SJCRH30 (cell line): ENCODE measurements around the gene ASPN. TPM values are rescaled to one million over a fixed set of nuclear protein-coding genes. Genes with fewer than 3 reads are reported as not detected.
A peak's percentile ranks its signal among the peaks of the same experiment; 100 is the strongest.

Experiments
- DNase-seq, 2 experiments: peaks; one replicate each; pipeline ENCODE4 v3.0.0-alpha.2; 2015 to 2020
- H3K27ac ChIP-seq: fragments of 250-450 bp; sonication (Bioruptor Pico); 2 replicates; pipeline ENCODE4 v1.5.1; 2020; ENCODE audit warnings: mild to moderate bottlenecking, moderate library complexity
- H3K27me3 ChIP-seq: fragments of 250-450 bp; sonication (Bioruptor Pico); 2 replicates; pipeline ENCODE4 v1.5.1; 2020; ENCODE audit warnings: mild to moderate bottlenecking, moderate library complexity
- H3K36me3 ChIP-seq: fragments of 250-450 bp; sonication (Bioruptor Pico); 2 replicates; pipeline ENCODE4 v1.5.1; 2020; ENCODE audit warnings: mild to moderate bottlenecking, moderate library complexity
- H3K4me1 ChIP-seq: fragments of 250-450 bp; sonication (Bioruptor Pico); 2 replicates; pipeline ENCODE4 v1.5.1; 2020; ENCODE audit warnings: mild to moderate bottlenecking, moderate library complexity
- H3K4me3 ChIP-seq: fragments of 250-450 bp; sonication (Bioruptor Pico); 2 replicates; pipeline ENCODE4 v1.5.1; 2020; ENCODE audit warnings: mild to moderate bottlenecking, moderate library complexity
- H3K9me3 ChIP-seq: fragments of 250-450 bp; sonication (Bioruptor Pico); replicated peaks from 2 replicates; pipeline ENCODE4 v1.5.1; 2020; ENCODE audit warnings: mild to moderate bottlenecking, moderate library complexity
- total RNA-seq: library from RNA; depleted of rRNA; stranded (reverse); fragments of >200 nt; shearing (Covaris generic); gene quantifications from 2 replicates; pipeline ENCODE4 v1.2.3, GENCODE V29; 2014

ASPN gene
- total RNA-seq, 1 experiment from 2014 or later, result 0.06 TPM

DNA sequence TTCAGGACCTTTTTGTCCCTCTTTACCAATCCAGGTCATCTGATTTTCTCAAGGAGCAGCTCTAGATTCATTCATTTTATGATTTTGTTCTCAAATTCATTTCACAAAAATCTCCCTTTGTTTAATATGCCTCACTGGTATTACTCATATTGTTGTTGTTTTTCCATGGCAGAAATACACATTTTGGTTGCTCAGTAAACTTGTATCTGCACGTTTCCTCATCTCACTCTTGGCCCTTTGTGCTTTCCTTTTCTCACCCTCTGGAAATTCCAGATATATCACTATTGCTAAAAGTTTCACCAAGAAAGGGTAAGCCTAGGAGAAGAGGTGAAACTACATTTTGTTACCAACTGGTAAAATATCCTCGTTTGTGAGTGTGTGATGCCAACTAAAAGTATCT, 14.8 kb downstream of the ASPN start:
- Histone ChIP-seq H3K36me3 (no peaks in the 10 kb centered on the region), H3K27ac (no peak overlapping the region), H3K4me1 (no peaks in the 10 kb centered on the region), H3K9me3 (no peaks in the 10 kb centered on the region), H3K27me3 (no peaks in the 10 kb centered on the region), H3K4me3 (no peak overlapping the region)
- no peak for DNase-seq

DNA sequence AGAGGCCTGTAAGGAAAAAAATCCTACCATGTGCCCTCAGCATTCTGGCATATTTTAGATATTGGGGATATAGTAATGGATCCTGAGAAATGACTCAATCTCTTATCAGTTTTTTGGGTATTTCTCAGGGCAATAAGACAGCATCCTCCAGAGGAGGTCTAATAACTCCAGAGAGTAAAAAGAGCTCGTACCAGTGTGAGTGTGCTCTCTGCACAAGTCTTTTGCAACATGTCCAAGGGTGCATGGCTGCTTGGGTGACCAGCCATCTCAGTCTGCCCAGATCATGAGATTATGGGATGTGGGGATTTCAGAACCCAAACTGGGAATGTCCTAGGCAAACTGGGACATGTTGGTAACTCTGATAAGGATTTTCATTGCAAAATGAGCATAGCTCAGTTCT, 15.3 kb downstream of the ASPN start:
- no peak overlapping the region for H3K4me3 ChIP-seq
- H3K36me3 ChIP-seq, result no peaks in the 10 kb centered on the region
- DNase-seq, result no peak
- H3K9me3 ChIP-seq, result no peaks in the 10 kb centered on the region
- H3K27me3 ChIP-seq, result no peaks in the 10 kb centered on the region
- H3K27ac ChIP-seq, result no peak overlapping the region
- no peaks in the 10 kb centered on the region for H3K4me1 ChIP-seq

DNA sequence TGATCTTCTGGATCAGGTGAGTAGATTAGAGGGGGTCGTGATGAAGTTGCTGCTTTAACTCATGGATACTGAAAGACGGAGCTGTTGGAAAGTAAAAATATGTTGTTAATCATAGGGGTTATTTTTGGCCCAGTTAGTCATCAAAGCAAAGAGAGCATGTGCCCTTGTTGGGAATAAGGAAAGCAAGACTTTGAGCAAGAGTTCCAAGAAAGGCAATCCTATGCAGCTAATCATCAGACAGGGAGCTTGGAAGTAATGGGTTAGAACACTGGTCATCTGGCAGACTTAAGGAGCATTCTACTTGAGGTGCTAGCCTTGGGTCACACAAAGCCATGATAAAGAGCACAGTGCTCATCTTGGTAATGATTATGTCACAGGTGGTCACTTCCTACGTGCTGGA, 18.3 kb downstream of the ASPN start:
- no peaks in the 10 kb centered on the region for H3K27me3 ChIP-seq
- H3K4me3 ChIP-seq, result no peak overlapping the region
- no peaks in the 10 kb centered on the region for H3K4me1 ChIP-seq
- no peak for DNase-seq
- H3K9me3 ChIP-seq, result no peaks in the 10 kb centered on the region
- H3K27ac ChIP-seq, result no peak overlapping the region
- no peaks in the 10 kb centered on the region for H3K36me3 ChIP-seq

DNA sequence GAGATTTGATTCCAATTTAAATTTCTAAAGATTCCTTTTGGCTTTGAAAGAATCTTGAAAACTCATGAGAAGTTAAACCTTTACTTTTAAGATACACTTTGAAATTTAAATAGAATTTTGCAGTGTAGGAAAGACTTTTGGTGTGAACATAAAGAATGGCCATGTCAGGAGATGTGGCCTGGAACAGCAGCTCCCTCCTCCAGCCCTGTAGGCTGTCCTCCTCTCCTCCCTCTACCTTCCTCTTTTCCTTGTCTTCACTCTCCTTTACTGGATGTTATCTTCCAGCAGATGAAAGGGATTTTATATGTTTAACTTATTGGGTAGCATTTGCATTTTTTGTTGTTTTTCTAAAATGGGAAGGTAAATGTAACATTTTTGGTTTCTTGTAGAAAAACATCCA, 18.9 kb downstream of the ASPN start:
- H3K27ac ChIP-seq, result no peak overlapping the region
- H3K4me1 ChIP-seq, result no peaks in the 10 kb centered on the region
- no peak for DNase-seq
- no peaks in the 10 kb centered on the region for H3K36me3 ChIP-seq
- no peaks in the 10 kb centered on the region for H3K27me3 ChIP-seq
- H3K4me3 ChIP-seq, result no peak overlapping the region
- H3K9me3 ChIP-seq, result no peaks in the 10 kb centered on the region

DNA sequence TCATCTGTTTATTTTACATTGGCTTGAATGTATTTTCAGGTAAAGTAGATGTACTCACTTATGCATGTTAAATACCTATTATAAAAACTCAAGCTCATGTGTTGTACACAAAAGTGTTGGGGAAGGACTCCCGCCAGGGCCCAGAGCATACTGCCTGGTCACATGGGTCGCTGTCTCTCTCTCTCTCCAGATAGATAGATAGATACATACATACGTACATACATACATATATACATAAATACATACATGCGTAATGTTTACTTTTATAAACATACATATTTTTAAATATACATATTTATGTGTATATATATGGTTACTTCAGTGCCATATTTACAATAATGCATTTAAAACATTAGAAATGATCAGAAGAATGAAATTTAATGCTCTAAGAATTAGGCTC, 24.7 kb downstream of the ASPN start:
- no peak for DNase-seq
- no peaks in the 10 kb centered on the region for H3K4me1 ChIP-seq
- no peak overlapping the region for H3K4me3 ChIP-seq
- H3K9me3 ChIP-seq, result no peaks in the 10 kb centered on the region
- H3K36me3 ChIP-seq, result no peaks in the 10 kb centered on the region
- no peak overlapping the region for H3K27ac ChIP-seq
- no peaks in the 10 kb centered on the region for H3K27me3 ChIP-seq

DNA sequence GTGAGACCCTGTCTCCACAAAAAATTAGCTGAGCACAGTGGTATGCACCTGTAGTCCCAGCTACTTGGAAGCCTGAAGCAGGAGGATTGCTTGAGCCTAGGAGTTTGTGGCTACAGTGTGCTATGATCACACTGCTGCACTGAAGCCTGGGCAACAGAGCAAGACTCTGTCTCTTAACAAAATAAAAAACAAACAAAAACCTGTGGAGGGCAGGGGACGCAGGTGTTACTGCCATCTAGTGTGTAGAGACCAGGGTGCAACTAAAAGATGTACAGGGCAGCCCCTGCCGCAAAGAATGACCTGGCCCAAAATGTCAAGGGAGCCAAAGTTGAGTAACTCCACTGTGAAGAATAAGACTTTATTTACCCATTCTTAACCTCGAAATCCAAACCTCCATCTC, 27.1 kb downstream of the ASPN start:
- Histone ChIP-seq H3K27ac (no peak overlapping the region), H3K9me3 (no peaks in the 10 kb centered on the region), H3K4me3 (no peak overlapping the region), H3K27me3 (no peaks in the 10 kb centered on the region), H3K4me1 (no peaks in the 10 kb centered on the region), H3K36me3 (no peaks in the 10 kb centered on the region)
- DNase-seq, result peak in 1 of 2 experiments; percentile 14

DNA sequence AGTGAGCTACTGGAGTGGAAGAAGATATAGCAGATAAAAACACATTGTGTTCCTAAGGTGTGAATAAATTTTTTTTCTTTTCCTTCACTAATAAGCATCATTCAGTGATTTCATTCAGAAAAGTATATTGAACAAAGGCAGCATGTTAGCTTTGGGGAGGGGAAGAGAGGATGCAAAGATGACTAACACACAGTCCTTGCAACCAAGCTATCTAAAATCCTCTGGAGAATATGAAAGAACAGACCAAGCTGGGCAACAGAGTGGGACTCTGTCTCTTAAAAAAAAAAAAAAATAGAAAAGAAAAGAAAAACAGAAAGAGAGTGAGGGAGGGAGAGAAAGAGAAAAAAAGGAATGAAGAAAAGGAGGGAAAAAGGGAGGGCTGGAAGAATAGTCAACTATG, 35.8 kb downstream of the ASPN start:
- H3K4me3 ChIP-seq, result no peak overlapping the region
- H3K4me1 ChIP-seq, result no peaks in the 10 kb centered on the region
- H3K27me3 ChIP-seq, result no peaks in the 10 kb centered on the region
- H3K9me3 ChIP-seq, result no peaks in the 10 kb centered on the region
- no peaks in the 10 kb centered on the region for H3K36me3 ChIP-seq
- H3K27ac ChIP-seq, result no peak overlapping the region
- DNase-seq, result no peak

DNA sequence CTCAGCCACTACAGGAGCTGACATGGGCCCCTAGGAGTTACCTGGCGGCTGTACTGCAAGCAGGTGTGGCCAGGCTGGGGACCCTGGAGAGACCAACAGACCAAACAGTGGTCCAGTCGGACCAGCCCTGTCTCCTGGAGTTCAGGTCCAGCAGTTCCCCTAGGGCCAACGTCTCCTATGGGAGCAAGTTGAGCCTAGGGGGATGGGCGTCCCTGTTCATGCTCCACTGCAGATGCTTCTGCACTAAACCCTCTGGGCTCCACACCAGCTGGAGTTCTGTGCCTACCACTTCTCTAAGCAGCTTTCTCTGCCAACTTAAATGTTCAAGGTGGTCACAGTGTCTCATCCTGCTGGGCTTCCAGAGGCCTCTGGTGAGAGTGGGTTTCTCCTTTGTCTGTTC, 37.5 kb downstream of the ASPN start:
- DNase-seq, result no peak
- Histone ChIP-seq H3K27me3 (no peaks in the 10 kb centered on the region), H3K4me1 (no peaks in the 10 kb centered on the region), H3K9me3 (no peaks in the 10 kb centered on the region), H3K27ac (no peak overlapping the region), H3K4me3 (no peak overlapping the region), H3K36me3 (no peaks in the 10 kb centered on the region)

DNA sequence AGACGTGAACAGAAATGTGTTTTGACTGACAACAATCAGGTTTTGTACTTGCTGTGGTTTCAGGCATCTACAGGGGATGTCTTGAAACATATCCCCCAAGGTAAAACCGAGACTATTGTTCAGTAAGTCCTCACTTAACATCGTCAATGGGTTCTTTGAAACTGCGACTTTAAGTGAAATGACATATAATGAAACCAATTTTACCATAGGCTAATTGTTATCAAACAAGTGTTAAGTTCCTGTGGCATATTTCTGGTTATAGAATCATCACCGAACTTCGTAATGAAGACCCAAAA, 41.6 kb downstream of the ASPN start:
- Histone ChIP-seq H3K27me3 (no peaks in the 10 kb centered on the region), H3K4me1 (no peaks in the 10 kb centered on the region), H3K36me3 (no peaks in the 10 kb centered on the region), H3K27ac (no peak overlapping the region), H3K4me3 (no peak overlapping the region), H3K9me3 (no peaks in the 10 kb centered on the region)
- no peak for DNase-seq

DNA sequence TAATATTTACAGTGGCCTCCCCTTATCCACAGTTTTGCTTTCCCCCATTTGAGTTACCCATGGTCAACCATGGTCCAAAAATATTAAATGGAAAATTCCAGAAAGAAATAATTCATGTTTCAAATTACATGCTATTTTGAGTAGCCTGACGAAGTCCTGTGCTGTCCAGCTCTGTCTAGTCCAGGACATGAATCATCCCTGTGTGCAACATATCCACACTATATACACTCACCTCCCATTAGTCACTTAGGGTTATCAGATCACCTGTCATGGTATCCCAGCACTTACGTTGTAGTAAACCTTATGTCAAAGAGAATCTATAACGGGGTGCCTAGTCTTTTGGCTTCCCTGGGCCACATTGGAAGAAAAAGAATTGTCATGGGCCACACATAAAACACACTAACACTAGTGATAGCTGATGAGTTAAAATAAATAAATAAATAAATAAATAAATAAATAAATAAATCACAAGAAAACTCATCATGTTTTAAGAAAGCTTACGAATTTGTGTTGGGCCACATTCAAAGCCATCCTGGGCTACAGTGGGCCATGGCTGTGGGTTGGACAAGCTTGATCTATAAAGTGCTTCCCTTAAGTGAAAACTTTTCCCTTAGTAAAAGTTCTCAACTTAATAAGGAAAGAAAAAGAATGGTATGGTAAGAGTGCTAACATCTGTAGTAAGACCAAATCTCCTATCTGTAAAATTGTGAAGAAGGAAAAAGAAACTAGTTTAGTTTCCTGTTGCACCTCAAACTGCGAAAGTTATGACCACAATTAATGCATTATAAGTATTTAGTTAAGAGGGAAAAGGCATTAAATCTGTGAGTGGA, 42.2 kb downstream of the ASPN start:
- no peaks in the 10 kb centered on the region for H3K4me1 ChIP-seq
- no peaks in the 10 kb centered on the region for H3K27me3 ChIP-seq
- no peak overlapping the region for H3K27ac ChIP-seq
- no peaks in the 10 kb centered on the region for H3K9me3 ChIP-seq
- no peak overlapping the region for H3K4me3 ChIP-seq
- H3K36me3 ChIP-seq, result no peaks in the 10 kb centered on the region
- DNase-seq, result no peak

DNA sequence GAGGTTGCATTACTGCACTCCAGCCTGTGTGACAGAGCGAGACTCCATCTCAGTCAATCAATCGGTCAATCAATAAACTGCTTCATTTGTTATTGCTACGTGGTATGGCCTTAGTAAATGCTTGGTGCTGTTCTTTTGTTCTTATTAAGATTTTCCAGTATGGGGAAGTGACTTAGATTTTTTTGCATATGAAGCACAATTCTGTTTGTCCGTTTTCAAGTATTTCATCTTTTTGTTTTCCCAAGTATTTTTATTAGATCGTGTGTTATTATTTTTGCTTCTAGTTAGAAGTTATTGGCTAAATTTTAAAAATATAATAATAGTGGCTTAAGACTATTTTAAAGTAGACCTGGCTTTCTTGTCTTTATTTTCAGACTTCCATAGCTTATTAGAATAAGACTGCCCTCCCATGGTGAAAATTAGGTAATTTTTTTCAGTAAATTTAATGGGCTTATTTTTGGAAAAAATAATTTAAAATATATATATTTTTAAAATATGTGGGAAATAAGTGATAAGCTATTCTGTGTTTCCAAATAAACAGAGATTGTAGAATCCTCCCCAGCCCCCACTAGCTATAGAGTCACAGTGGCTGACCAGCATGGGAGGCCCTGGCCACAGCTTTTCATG, 43.3 kb downstream of the ASPN start:
- no peak overlapping the region for H3K27ac ChIP-seq
- DNase-seq, result no peak
- no peaks in the 10 kb centered on the region for H3K36me3 ChIP-seq
- no peaks in the 10 kb centered on the region for H3K4me1 ChIP-seq
- H3K4me3 ChIP-seq, result no peak overlapping the region
- H3K27me3 ChIP-seq, result no peaks in the 10 kb centered on the region
- H3K9me3 ChIP-seq, result no peaks in the 10 kb centered on the region

DNA sequence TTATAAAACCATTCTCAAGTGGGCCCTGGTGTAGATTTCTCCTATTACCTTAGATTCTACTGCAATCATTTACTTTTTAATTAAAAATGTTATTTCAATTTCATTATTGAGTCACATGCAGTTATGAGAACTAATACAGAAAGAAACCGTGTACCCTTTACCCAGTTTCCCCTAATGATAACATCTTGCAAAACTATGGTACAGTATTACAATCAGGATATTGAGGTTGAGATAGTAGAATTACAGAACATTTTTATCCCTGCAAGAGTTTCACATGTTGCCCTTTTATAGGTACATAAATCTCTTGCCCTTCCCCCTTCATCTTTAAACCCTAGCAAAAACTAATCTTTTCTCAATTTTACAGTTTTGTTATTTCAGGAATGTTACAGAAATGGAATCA, 47.0 kb downstream of the ASPN start:
- H3K4me1 ChIP-seq, result peaks cover 2% of the 10 kb centered on the region
- no peak for DNase-seq
- H3K36me3 ChIP-seq, result no peaks in the 10 kb centered on the region
- H3K27ac ChIP-seq, result no peak overlapping the region
- H3K9me3 ChIP-seq, result no peaks in the 10 kb centered on the region
- no peak overlapping the region for H3K4me3 ChIP-seq
- H3K27me3 ChIP-seq, result no peaks in the 10 kb centered on the region

DNA sequence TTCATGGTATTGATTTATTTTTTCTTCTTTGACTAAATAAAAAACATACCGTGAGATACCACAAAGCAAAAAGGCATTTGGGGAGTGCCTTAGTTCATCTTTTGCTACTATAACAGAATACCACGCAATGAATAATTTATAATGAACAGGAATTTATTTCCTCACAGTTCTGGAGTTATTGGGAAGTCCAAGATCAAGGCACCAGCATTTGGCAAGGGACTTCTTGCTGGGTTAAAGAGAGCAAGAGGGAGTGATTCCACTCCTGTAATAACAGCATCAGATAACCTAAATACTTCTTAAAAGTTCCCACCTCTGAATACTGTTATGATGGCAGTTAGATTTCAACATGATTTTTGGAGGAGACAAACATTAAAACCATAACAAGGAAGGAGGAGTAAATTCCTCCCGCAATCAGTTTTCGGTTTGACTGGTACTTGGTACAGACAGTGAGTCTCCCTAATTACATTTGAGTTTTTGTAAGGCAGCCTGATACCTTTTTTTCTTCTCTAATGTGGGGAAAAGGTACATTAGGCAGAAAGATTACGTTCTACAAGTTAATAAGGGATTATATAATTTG, 49.2 kb downstream of the ASPN start:
- no peak overlapping the region for H3K27ac ChIP-seq
- H3K4me1 ChIP-seq, result peaks cover 9% of the 10 kb centered on the region
- DNase-seq, result no peak
- no peaks in the 10 kb centered on the region for H3K27me3 ChIP-seq
- no peaks in the 10 kb centered on the region for H3K36me3 ChIP-seq
- H3K4me3 ChIP-seq, result no peak overlapping the region
- H3K9me3 ChIP-seq, result no peaks in the 10 kb centered on the region

DNA sequence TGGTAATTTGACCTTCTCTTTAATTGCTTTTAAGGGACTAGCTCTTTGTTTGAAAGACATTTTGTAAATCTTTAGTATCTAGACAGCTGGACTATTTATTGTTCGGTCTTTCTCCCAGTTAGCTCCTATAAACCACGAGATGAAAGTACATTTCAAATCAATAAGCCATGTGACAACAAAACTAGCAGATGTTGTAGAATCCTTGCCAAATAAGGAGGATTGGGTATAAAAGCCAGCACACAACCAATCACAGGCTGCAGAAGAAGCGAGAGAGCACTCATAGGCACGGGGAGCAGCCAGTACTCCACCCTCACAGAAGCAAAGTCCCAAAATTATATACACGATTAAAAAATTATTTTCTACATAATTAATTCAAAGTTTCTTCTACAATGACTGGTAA, 50.0 kb downstream of the ASPN start:
- H3K4me3 ChIP-seq, result no peak overlapping the region
- H3K27me3 ChIP-seq, result no peaks in the 10 kb centered on the region
- H3K9me3 ChIP-seq, result no peaks in the 10 kb centered on the region
- DNase-seq, result no peak
- no peak overlapping the region for H3K27ac ChIP-seq
- peaks cover 9% of the 10 kb centered on the region for H3K4me1 ChIP-seq
- H3K36me3 ChIP-seq, result no peaks in the 10 kb centered on the region

DNA sequence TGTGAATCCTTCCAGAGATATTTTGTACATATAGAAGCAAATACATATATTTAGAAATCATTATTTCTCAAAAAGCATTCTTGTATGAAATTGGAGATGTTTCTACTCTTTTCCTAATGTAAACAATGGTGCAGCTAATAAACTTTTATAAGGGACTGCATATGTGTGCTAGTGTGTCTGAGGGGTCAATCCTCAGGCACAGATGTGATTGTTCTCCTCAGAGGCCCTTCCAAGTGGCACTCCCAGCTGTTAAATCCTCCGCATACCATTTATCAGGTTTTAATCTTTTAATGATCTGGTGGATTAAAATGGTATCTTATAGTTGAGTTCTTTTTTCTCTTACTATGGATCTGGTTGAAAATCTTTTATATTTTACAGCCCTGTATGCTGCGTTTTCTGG, 52.5 kb downstream of the ASPN start:
- DNase-seq, result peak; percentile 39 to 61
- H3K27me3 ChIP-seq, result no peaks in the 10 kb centered on the region
- H3K9me3 ChIP-seq, result no peaks in the 10 kb centered on the region
- no peak overlapping the region for H3K27ac ChIP-seq
- H3K4me3 ChIP-seq, result no peak overlapping the region
- H3K4me1 ChIP-seq, result peaks cover 19% of the 10 kb centered on the region
- no peaks in the 10 kb centered on the region for H3K36me3 ChIP-seq
